ENCODE measurements around the gene UGT1A10.

UGT1A10 gene

GRCh38 chr2:233780771-233781170, 144.5 kb downstream of the UGT1A10 start:
- DNase-seq: no peak

GRCh38 chr2:233789554-233789953, 153.3 kb downstream of the UGT1A10 start:
- DNase-seq: no peak

GRCh38 chr2:233791151-233791882, 155.1 kb downstream of the UGT1A10 start:
- DNase-seq: no peak

- no peak for DNase-seq
These were observed 155.7 kb downstream of the UGT1A10 start for GRCh38 chr2:233791883-233792329.

GRCh38 chr2:233792720-233793119, 156.5 kb downstream of the UGT1A10 start:
- DNase-seq: no peak

GRCh38 chr2:233793465-233794127, 157.3 kb downstream of the UGT1A10 start:
- no peak for DNase-seq

- no peak for DNase-seq
These were observed 157.9 kb downstream of the UGT1A10 start for GRCh38 chr2:233794128-233794658.

GRCh38 chr2:233795735-233796171, 159.5 kb downstream of the UGT1A10 start:
- no peak for DNase-seq

GRCh38 chr2:233796254-233796653, 160.0 kb downstream of the UGT1A10 start:
- DNase-seq: no peak

- no peak for DNase-seq
These were observed 162.3 kb downstream of the UGT1A10 start for GRCh38 chr2:233798335-233799086.

- DNase-seq: no peak
These were observed 162.9 kb downstream of the UGT1A10 start for GRCh38 chr2:233799087-233799665.

GRCh38 chr2:233799716-233800115, 163.5 kb downstream of the UGT1A10 start:
- no peak for DNase-seq

GRCh38 chr2:233800208-233800607, 164.0 kb downstream of the UGT1A10 start:
- no peak for DNase-seq

GRCh38 chr2:233801357-233802131, 165.3 kb downstream of the UGT1A10 start:
- no peak for DNase-seq

- DNase-seq: no peak
These were observed 166.0 kb downstream of the UGT1A10 start for GRCh38 chr2:233802132-233802815.

- DNase-seq: no peak
These were observed 167.2 kb downstream of the UGT1A10 start for GRCh38 chr2:233803292-233803911.

- no peak for DNase-seq
These were observed 167.7 kb downstream of the UGT1A10 start for GRCh38 chr2:233803994-233804393.

GRCh38 chr2:233807215-233807865, 171.1 kb downstream of the UGT1A10 start:
- no peak for DNase-seq

- no peak for DNase-seq
These were observed 172.0 kb downstream of the UGT1A10 start for GRCh38 chr2:233807966-233808935.
